GM12878 (cell line): Measurements from ENCODE around the gene DENND1B. TPM values are rescaled to one million over a fixed set of nuclear protein-coding genes. Genes with fewer than 3 reads are reported as not detected.
"Not testable (repeated sequence)": the region's sequence is repeated elsewhere in the genome, so short reads cannot be mapped to it uniquely, and the experiment has no call there.

Experiments
- ATAC-seq: fragments of 200-7000 bp; cut with Tn5 transposase; 3 replicates; pipeline ENCODE4 v1.9.1; 2020; ENCODE audit warnings: mild to moderate bottlenecking, moderate library complexity
- BruUV-seq: library from RNA; stranded (reverse); fragments of 400-500 nt; replicated peaks from 2 replicates; lab custom pipeline; 2021; lab: Mats Ljungman, UMichigan
- CTCF ChIA-PET: fragments of 300-600 bp; sonication (Branson Sonifier 250); formaldehyde crosslinking; extraction: SDS; loops from one replicate; lab custom pipeline; 2021; ENCODE audit warnings: inconsistent platforms; lab: Yijun Ruan, JAX
- POLR2A ChIA-PET: fragments of 350-600 bp; formaldehyde crosslinking; extraction: SDS; loops from one replicate; lab custom pipeline; 2021; ENCODE audit warnings: inconsistent platforms; lab: Charles Lee
- RAD21 ChIA-PET: fragments of 300-600 bp; sonication (Branson Sonifier 250); formaldehyde crosslinking; loops from one replicate; lab custom pipeline; 2023; ENCODE audit warnings: antibody characterized with exemption; ENCODE audit not compliant: unreplicated experiment; lab: Charles Lee
- SMC1A ChIA-PET: fragments of 300-600 bp; sonication (Branson Sonifier 250); formaldehyde crosslinking; loops from one replicate; lab custom pipeline; 2023; ENCODE audit not compliant: unreplicated experiment, uncharacterized antibody; lab: Charles Lee
- DNase-seq: peaks from one replicate; pipeline ENCODE4 v3.0.0-alpha.2; 2011; ENCODE audit warnings: low read depth, low spot score
- FAIRE-seq: peaks from 3 replicates; lab custom pipeline; 2011; peaks lifted over from hg19 to GRCh38; lab: Jason Lieb, UNC
- H2AFZ ChIP-seq: 2 replicates; pipeline ENCODE4 v1.6.0; 2011; ENCODE audit warnings: low read depth, low read length, control low read depth; ENCODE audit not compliant: control insufficient read depth
- H3K27ac ChIP-seq: 2 replicates; pipeline ENCODE4 v1.5.1; 2011; ENCODE audit warnings: control low read depth; ENCODE audit not compliant: control insufficient read depth, insufficient read depth
- H3K27me3 ChIP-seq, 2 experiments: replicated peaks in 1 of 2; 2 replicates each; pipeline versions ENCODE4 v1.6.0 to v1.6.1; 2011; ENCODE audit warnings: low read length in 1 of 2; ENCODE audit not compliant: control insufficient read depth in 2 of 2, insufficient read depth in 2 of 2
- H3K36me3 ChIP-seq, 2 experiments: 2 replicates each; pipeline ENCODE4 v1.5.1; 2011; ENCODE audit warnings: low read length in 1 of 2; ENCODE audit not compliant: control insufficient read depth in 2 of 2, insufficient read depth in 2 of 2
- H3K4me1 ChIP-seq: 2 replicates; pipeline ENCODE4 v1.6.1; 2011; ENCODE audit warnings: mild to moderate bottlenecking, low read length, moderate library complexity, mixed read lengths; ENCODE audit not compliant: control insufficient read depth, insufficient read depth
- H3K4me2 ChIP-seq: 2 replicates; pipeline ENCODE4 v1.6.0; 2011; ENCODE audit warnings: control low read depth; ENCODE audit not compliant: control insufficient read depth, insufficient read depth
- H3K4me3 ChIP-seq: fragments of 200-600 bp; sonication (generic); 2 replicates; pipeline ENCODE4 v1.5.1; 2016
- H3K79me2 ChIP-seq: 2 replicates; pipeline ENCODE4 v1.6.0; 2011; ENCODE audit warnings: low read length; ENCODE audit not compliant: control insufficient read depth, insufficient read depth
- H3K9ac ChIP-seq: 2 replicates; pipeline ENCODE4 v1.8.0; 2011; ENCODE audit warnings: low read length, control low read depth, mixed read lengths; ENCODE audit not compliant: control insufficient read depth, insufficient read depth
- H3K9me3 ChIP-seq: replicated peaks from 3 replicates; pipeline ENCODE4 v1.5.1; 2011; ENCODE audit warnings: mild to moderate bottlenecking, low read length; ENCODE audit not compliant: control insufficient read depth, insufficient read depth
- H4K20me1 ChIP-seq: 2 replicates; pipeline ENCODE4 v1.6.0; 2011; ENCODE audit not compliant: control insufficient read depth, insufficient read depth
- BHLHE40 ChIP-seq, 2 experiments: fragments of 450-650 bp in 1 of 2; IDR thresholded peaks; 2 replicates each; pipeline ENCODE4 v1.6.1; 2011 to 2017; ENCODE audit warnings: low read depth in 2 of 2, borderline replicate concordance in 1 of 2, improper control_type of control experiment in 1 of 2, low read length in 1 of 2, mild to moderate bottlenecking in 1 of 2
- BMI1 ChIP-seq: fragments of 450-650 bp; IDR thresholded peaks from 2 replicates; pipeline ENCODE4 v1.6.1; 2016; ENCODE audit warnings: mild to moderate bottlenecking, moderate library complexity, borderline replicate concordance
- CBFB ChIP-seq: IDR thresholded peaks from 2 replicates; pipeline ENCODE4 v1.6.1; 2016; ENCODE audit warnings: antibody characterized with exemption, low read depth
- CHD2 ChIP-seq: IDR thresholded peaks from 2 replicates; pipeline ENCODE4 v1.6.1; 2011; ENCODE audit warnings: low read depth, low read length, improper control_type of control experiment, borderline replicate concordance
- CREB1 ChIP-seq: IDR thresholded peaks from 2 replicates; pipeline ENCODE4 v1.6.1; 2012; ENCODE audit warnings: low read depth, mild to moderate bottlenecking, inconsistent platforms
- LARP7 ChIP-seq: fragments of 450-650 bp; IDR thresholded peaks from 2 replicates; pipeline ENCODE4 v1.6.1; 2017; ENCODE audit warnings: mild to moderate bottlenecking
- NBN ChIP-seq: fragments of 450-650 bp; IDR thresholded peaks from 2 replicates; pipeline ENCODE4 v1.6.1; 2016
- NFYB ChIP-seq: IDR thresholded peaks from 2 replicates; pipeline ENCODE4 v1.6.1; 2011; ENCODE audit warnings: low read depth, mild to moderate bottlenecking, low read length, improper control_type of control experiment, moderate library complexity; ENCODE audit not compliant: insufficient read depth
- PAX5 ChIP-seq: IDR thresholded peaks from 2 replicates; pipeline ENCODE4 v1.6.1; 2011; ENCODE audit warnings: low read depth, low read length, borderline replicate concordance
- PAX8 ChIP-seq: fragments of 450-650 bp; IDR thresholded peaks from 2 replicates; pipeline ENCODE4 v1.6.1; 2017; ENCODE audit warnings: mild to moderate bottlenecking, moderate library complexity
- POLR2A ChIP-seq: IDR thresholded peaks from 2 replicates; pipeline ENCODE4 v1.6.1; 2011; ENCODE audit warnings: low read depth, mild to moderate bottlenecking, low read length
- POLR2AphosphoS5 ChIP-seq: IDR thresholded peaks from 2 replicates; pipeline ENCODE4 v1.6.1; 2011; ENCODE audit warnings: mild to moderate bottlenecking, low read length, inconsistent platforms
- POU2F2 ChIP-seq: IDR thresholded peaks from 3 replicates; pipeline ENCODE4 v1.6.1; 2011; ENCODE audit warnings: low read depth, mild to moderate bottlenecking, low read length, borderline replicate concordance
- RBBP5 ChIP-seq: fragments of 200-600 bp; sonication (generic); conservative IDR thresholded peaks from 2 replicates; pipeline ENCODE4 v1.6.1; 2016
- SIN3A ChIP-seq: IDR thresholded peaks from 2 replicates; pipeline ENCODE4 v1.6.1; 2012; ENCODE audit warnings: low read depth, low read length, improper control_type of control experiment
- TAF1 ChIP-seq: IDR thresholded peaks from 2 replicates; pipeline ENCODE4 v1.6.1; 2011; ENCODE audit warnings: mild to moderate bottlenecking, low read depth, low read length, borderline replicate concordance
- TARDBP ChIP-seq: IDR thresholded peaks from 2 replicates; pipeline ENCODE4 v1.6.1; 2016; ENCODE audit warnings: borderline replicate concordance
- TBL1XR1 ChIP-seq: IDR thresholded peaks from 2 replicates; pipeline ENCODE4 v1.6.1; 2012; ENCODE audit warnings: low read depth, low read length, improper control_type of control experiment
- WGBS: methylation state at CpG from one replicate; pipeline ENCODE4 v1.1.6; 2016; ENCODE audit warnings: low lambda C conversion rate; ENCODE audit not compliant: insufficient replicate concordance, insufficient coverage; ENCODE audit errors: missing lambda C conversion rate; 5-methylcytosine and 5-hydroxymethylcytosine counted together
- in situ Hi-C: fragments of 300-500 bp; cut with MboI; formaldehyde crosslinking; loops from 9 replicates; pipeline ENCODE4 v1.14.3; 2018; ENCODE audit warnings: mixed read lengths
- intact Hi-C: fragments of 100-400 bp; cut with micrococcal nuclease; formaldehyde crosslinking; loops from one replicate; pipeline ENCODE4 v1.14.2; 2022; ENCODE audit not compliant: unreplicated experiment
- polyA plus RNA-seq, 11 experiments: library from polyadenylated mRNA; depleted of rRNA in 4 of 11; unstranded in 6 of 11; stranded (reverse) in 5 of 11; fragments of >200 nt; fragmentation: Nextera tagmentation in 4 of 11; fragmentation: Illumina TruSeq in 1 of 11; extraction: Ambion mirVana in 4 of 11; extraction: Trizol in 1 of 11; gene quantifications; 1 replicate in 1 of 11; 2 replicates in 10 of 11; pipeline versions ENCODE4 v1.2.1 to v1.2.3, GENCODE V29; 2011 to 2016; ENCODE audit warnings: inconsistent platforms in 2 of 11, missing spikeins in 2 of 11, low read depth in 1 of 11
- total RNA-seq, 4 experiments: library from RNA; depleted of rRNA in 3 of 4; stranded (reverse); fragments of >200 nt in 3 of 4; fragmentation: Illumina TruSeq in 1 of 4; extraction: Trizol in 1 of 4; gene quantifications; 2 replicates each; pipeline versions ENCODE4 v1.2.1 to v1.2.3, GENCODE V29; 2013 to 2021
- TF ChIP-seq, protein P1 (sequence below): IDR thresholded peaks from 2 replicates; pipeline ENCODE4 v1.6.1; 2011; ENCODE audit warnings: mild to moderate bottlenecking, low read depth, low read length, moderate library complexity; ENCODE audit not compliant: insufficient replicate concordance

Gene DENND1B
- total and polyA plus RNA-seq, 10 of the 15 experiments (the other 5 are each of a cell fraction or from before 2014, with no cell fraction given): 1.7 to 10.7 (median 8.0) TPM

DNA sequence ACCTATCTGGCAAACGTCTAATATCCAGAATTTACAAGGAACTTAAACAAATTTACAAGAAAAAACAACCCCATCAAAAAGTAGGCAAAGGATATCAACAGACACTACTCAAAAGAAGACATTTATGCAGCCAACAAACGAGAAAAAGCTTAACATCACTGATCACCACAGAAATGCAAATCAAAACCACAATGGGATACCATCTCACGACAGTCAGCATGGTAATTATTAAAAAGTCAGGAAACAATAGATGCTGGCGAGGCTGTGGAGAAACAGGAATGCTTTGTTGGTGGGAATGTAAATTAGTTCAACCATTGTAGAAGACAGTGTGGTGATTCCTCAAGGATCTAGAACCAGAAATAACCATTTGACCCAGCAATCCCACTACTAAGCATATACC is 74.6 kb downstream of the DENND1B start:
- H3K79me2 ChIP-seq, DNase-seq, BruUV-seq, H3K4me2 ChIP-seq, H3K9ac ChIP-seq, in situ Hi-C loops, RAD21 ChIA-PET, H3K27ac ChIP-seq, H3K9me3 ChIP-seq, H3K27me3 ChIP-seq, SMC1A ChIA-PET, ATAC-seq, CTCF ChIA-PET, POLR2A ChIA-PET, intact Hi-C loops, H2AFZ ChIP-seq, FAIRE-seq, H3K36me3 ChIP-seq, H3K4me1 ChIP-seq, H4K20me1 ChIP-seq, H3K4me3 ChIP-seq: not testable (repeated sequence)
- WGBS: 6% methylated on average over 4 of the region's 4 CpGs

GRCh38 chr1:197696372-197696771 is 78.9 kb downstream of the DENND1B start:
- Histone ChIP-seq H3K27me3 (no peaks in the 10 kb centered on the region), H3K4me1 (no peaks in the 10 kb centered on the region), H3K79me2 (no peaks in the 10 kb centered on the region), H3K4me3 (no peak overlapping the region), H3K9me3 (no peaks in the 10 kb centered on the region), H3K27ac (no peak overlapping the region)
- in situ Hi-C loops: loop anchor here (10.0 kb wide), 1 partner anchor 168 kb away; no protein-coding TSS in a partner anchor
- WGBS: 39% methylated on average over 2 of the region's 2 CpGs
- ChIA-PET RAD21 (no interaction called here), SMC1A (no interaction called here), CTCF (no interaction called here)
- BruUV-seq: no TSS peak
- TF ChIP-seq LARP7 (no peak), BMI1 (no peak), TAF1 (no peak), RBBP5 (no peak), TARDBP (no peak), PAX5 (no peak), POU2F2 (no peak), POLR2AphosphoS5 (no peak), NFYB (no peak), TBL1XR1 (no peak), POLR2A (no peak), CHD2 (no peak), PAX8 (no peak), CBFB (no peak), BHLHE40 (IDR thresholded peaks at IDR 0.05; ENCODE audit: borderline replicate concordance in 1 of 2, low read depth in 2 of 2, low read length in 1 of 2) (no peak), CREB1 (no peak), SIN3A (no peak), NBN (no peak)
- TF ChIP-seq, protein P1, sequence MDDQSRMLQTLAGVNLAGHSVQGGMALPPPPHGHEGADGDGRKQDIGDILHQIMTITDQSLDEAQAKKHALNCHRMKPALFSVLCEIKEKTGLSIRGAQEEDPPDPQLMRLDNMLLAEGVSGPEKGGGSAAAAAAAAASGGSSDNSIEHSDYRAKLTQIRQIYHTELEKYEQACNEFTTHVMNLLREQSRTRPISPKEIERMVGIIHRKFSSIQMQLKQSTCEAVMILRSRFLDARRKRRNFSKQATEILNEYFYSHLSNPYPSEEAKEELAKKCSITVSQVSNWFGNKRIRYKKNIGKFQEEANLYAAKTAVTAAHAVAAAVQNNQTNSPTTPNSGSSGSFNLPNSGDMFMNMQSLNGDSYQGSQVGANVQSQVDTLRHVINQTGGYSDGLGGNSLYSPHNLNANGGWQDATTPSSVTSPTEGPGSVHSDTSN: no peak
- TF ChIP-seq, all 136 proteins: peak for 0
- Histone ChIP-seq H2AFZ (no peak overlapping the region), H3K9ac (no peak overlapping the region), H3K36me3 (no peaks in the 10 kb centered on the region), H3K4me2 (no peak overlapping the region), H4K20me1 (no peaks in the 10 kb centered on the region)
- no peak for FAIRE-seq
- no peak for ATAC-seq
- intact Hi-C loops: no loop called here
- POLR2A ChIA-PET: no interaction called here
- DNase-seq: no peak
